ENCODE data around the gene LRP10.

DNA sequence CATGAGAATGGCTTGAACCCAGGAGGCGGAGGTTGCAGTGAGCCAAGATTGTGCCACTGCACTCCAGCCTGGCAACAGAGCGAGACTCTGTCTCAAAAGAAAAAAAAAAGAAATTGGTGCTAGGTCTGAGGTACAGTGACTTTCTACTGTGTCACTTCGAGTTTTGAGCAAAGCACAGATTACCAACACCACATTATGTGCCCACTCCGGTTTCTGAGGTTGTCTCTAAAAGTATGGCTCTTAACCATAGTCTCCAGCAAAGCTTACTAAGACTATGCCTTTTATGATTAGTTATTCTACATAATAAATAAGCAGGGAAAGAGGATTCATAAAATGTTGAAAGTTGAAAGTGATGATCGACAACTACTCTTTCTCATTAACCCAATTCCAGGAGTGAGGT, 39.4 kb downstream of the LRP10 start:
- TF ChIP-seq HDGF (IDR thresholded peaks at IDR 0.05; ENCODE audit: borderline replicate concordance) (no peak), LEF1 (IDR thresholded peaks at IDR 0.05; ENCODE audit: borderline replicate concordance) (no peak), FOXM1 (IDR thresholded peaks at IDR 0.05; ENCODE audit: borderline replicate concordance) (no peak), ARNT (IDR thresholded peaks at IDR 0.05) (no peak), BHLHE40 (IDR thresholded peaks at IDR 0.05; ENCODE audit: borderline replicate concordance) (no peak), ZNF384 (IDR thresholded peaks at IDR 0.05) (no peak), ELF4 (IDR thresholded peaks at IDR 0.05) (no peak), FOXA1 (IDR thresholded peaks at IDR 0.05) (no peak), SP1 (IDR thresholded peaks at IDR 0.05) (no peak), PKNOX1 (IDR thresholded peaks at IDR 0.05) (no peak), CTBP1 (IDR thresholded peaks at IDR 0.05; ENCODE audit: borderline replicate concordance) (no peak), SUZ12 (IDR thresholded peaks at IDR 0.05) (no peak)

All from HEK293T (cell line).